Hepatocyte (in vitro differentiated cells): Measurements from ENCODE around the gene ANKS3.

Source experiments
- EZH2phosphoT487 ChIP-seq: fragments of 200-600 bp; sonication (generic); IDR thresholded peaks from one replicate; pipeline ENCODE4 v1.6.1; 2018; ENCODE audit warnings: antibody characterized with exemption, mild to moderate bottlenecking, low read depth, moderate library complexity; ENCODE audit not compliant: unreplicated experiment, severe bottlenecking
- TF ChIP-seq, protein P1 (sequence below): fragments of 200-600 bp; sonication (generic); IDR thresholded peaks from 2 replicates; pipeline ENCODE4 v1.5.1; 2016; ENCODE audit warnings: antibody characterized with exemption, mild to moderate bottlenecking; ENCODE audit not compliant: poor library complexity

DNA sequence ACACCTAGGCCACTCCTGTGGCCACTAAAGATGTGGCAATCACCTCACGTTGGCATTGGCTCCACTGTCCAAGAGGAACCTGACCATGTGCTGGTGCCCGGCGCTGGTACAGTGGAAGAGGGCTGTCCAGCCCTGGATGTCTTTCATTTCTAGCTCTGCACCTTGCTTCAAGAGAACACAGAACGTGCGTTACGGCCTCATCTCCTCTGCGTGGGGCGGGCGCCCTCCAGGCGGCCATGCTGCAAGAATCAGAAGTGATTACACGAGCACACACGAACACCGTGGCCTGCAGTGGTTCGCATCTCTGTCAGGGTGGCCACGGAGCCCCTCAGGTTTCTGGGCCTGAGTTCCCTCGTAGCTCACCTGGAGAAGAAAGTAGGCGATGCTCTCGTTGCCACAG, 7.5 kb downstream of the ANKS3 start:
- TF ChIP-seq, protein P1, sequence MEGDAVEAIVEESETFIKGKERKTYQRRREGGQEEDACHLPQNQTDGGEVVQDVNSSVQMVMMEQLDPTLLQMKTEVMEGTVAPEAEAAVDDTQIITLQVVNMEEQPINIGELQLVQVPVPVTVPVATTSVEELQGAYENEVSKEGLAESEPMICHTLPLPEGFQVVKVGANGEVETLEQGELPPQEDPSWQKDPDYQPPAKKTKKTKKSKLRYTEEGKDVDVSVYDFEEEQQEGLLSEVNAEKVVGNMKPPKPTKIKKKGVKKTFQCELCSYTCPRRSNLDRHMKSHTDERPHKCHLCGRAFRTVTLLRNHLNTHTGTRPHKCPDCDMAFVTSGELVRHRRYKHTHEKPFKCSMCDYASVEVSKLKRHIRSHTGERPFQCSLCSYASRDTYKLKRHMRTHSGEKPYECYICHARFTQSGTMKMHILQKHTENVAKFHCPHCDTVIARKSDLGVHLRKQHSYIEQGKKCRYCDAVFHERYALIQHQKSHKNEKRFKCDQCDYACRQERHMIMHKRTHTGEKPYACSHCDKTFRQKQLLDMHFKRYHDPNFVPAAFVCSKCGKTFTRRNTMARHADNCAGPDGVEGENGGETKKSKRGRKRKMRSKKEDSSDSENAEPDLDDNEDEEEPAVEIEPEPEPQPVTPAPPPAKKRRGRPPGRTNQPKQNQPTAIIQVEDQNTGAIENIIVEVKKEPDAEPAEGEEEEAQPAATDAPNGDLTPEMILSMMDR = no peak
- no peak for TF ChIP-seq EZH2phosphoT487
